Osteocyte (in vitro differentiated cells): ENCODE measurements around the gene BPIFB1. TPM values are rescaled to one million over a fixed set of nuclear protein-coding genes. Genes with fewer than 3 reads are reported as not detected.

Source experiments
- DNase-seq: peaks from one replicate; pipeline ENCODE4 v3.0.0; 2021; ENCODE audit warnings: mixed read lengths; ENCODE audit not compliant: unreplicated experiment; ENCODE audit errors: extremely low spot score
- H3K27ac Mint-ChIP-seq: one replicate; pipeline ENCODE4 v1.8.0; 2021; ENCODE audit warnings: mild to moderate bottlenecking, mixed read lengths; ENCODE audit not compliant: unreplicated experiment
- H3K27me3 Mint-ChIP-seq: one replicate; pipeline ENCODE4 v1.8.0; 2021; ENCODE audit warnings: mixed read lengths; ENCODE audit not compliant: unreplicated experiment
- H3K36me3 Mint-ChIP-seq: one replicate; pipeline ENCODE4 v1.8.0; 2021; ENCODE audit warnings: mixed read lengths; ENCODE audit not compliant: unreplicated experiment
- H3K4me1 Mint-ChIP-seq: one replicate; pipeline ENCODE4 v1.8.0; 2021; ENCODE audit warnings: mixed read lengths; ENCODE audit not compliant: unreplicated experiment
- H3K4me3 Mint-ChIP-seq: one replicate; pipeline ENCODE4 v1.8.0; 2021; ENCODE audit warnings: mild to moderate bottlenecking, moderate library complexity, mixed read lengths; ENCODE audit not compliant: unreplicated experiment
- H3K9me3 Mint-ChIP-seq: one replicate; pipeline ENCODE4 v1.8.0; 2021; ENCODE audit warnings: mixed read lengths; ENCODE audit not compliant: unreplicated experiment
- total RNA-seq: library from RNA; stranded (reverse); gene quantifications from 2 replicates; pipeline ENCODE4 v1.2.1, GENCODE V29; 2021
- TF ChIP-seq, protein P1 (sequence below): fragments of 200-600 bp; sonication (generic); IDR thresholded peaks from 2 replicates; pipeline ENCODE4 v1.5.0; 2021; ENCODE audit warnings: antibody characterized with exemption, mild to moderate bottlenecking, moderate library complexity

BPIFB1 gene
- total RNA-seq, 1 donor from 2014 or later = not detected

DNA sequence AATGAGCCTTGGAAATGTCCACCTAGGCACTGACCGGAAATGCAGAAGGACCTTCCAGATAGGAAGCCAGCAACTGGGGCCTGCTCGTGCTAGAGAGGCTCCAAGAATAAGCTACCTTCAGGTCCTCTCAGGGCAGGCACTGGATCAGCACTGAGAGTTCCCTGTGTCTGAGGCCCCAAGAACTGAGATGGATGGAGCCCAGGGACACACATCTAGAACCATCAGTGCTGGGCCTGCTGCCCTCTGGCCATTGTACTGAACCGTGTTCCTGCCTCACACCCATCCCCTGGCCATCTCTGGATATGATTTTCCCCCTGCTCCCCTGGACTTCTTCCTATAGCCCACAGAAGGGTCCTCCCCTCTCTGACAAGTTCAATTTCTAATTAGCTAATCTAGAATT, 36.9 kb upstream of the BPIFB1 start:
- Mint-ChIP-seq H3K27ac (no peak overlapping the region), H3K36me3 (no peaks in the 10 kb centered on the region), H3K27me3 (peaks cover 28% of the 10 kb centered on the region), H3K4me3 (no peak overlapping the region), H3K4me1 (no peaks in the 10 kb centered on the region), H3K9me3 (no peaks in the 10 kb centered on the region)
- TF ChIP-seq, protein P1, sequence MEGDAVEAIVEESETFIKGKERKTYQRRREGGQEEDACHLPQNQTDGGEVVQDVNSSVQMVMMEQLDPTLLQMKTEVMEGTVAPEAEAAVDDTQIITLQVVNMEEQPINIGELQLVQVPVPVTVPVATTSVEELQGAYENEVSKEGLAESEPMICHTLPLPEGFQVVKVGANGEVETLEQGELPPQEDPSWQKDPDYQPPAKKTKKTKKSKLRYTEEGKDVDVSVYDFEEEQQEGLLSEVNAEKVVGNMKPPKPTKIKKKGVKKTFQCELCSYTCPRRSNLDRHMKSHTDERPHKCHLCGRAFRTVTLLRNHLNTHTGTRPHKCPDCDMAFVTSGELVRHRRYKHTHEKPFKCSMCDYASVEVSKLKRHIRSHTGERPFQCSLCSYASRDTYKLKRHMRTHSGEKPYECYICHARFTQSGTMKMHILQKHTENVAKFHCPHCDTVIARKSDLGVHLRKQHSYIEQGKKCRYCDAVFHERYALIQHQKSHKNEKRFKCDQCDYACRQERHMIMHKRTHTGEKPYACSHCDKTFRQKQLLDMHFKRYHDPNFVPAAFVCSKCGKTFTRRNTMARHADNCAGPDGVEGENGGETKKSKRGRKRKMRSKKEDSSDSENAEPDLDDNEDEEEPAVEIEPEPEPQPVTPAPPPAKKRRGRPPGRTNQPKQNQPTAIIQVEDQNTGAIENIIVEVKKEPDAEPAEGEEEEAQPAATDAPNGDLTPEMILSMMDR = no peak
- DNase-seq = no peak

GRCh38 chr20:33249456-33249855, 33.6 kb upstream of the BPIFB1 start:
- Mint-ChIP-seq H3K36me3 (no peaks in the 10 kb centered on the region), H3K27me3 (peaks cover 21% of the 10 kb centered on the region), H3K9me3 (no peaks in the 10 kb centered on the region), H3K4me1 (no peaks in the 10 kb centered on the region), H3K4me3 (no peak overlapping the region), H3K27ac (no peak overlapping the region)
- no peak for DNase-seq
- TF ChIP-seq, protein P1 = no peak

DNA sequence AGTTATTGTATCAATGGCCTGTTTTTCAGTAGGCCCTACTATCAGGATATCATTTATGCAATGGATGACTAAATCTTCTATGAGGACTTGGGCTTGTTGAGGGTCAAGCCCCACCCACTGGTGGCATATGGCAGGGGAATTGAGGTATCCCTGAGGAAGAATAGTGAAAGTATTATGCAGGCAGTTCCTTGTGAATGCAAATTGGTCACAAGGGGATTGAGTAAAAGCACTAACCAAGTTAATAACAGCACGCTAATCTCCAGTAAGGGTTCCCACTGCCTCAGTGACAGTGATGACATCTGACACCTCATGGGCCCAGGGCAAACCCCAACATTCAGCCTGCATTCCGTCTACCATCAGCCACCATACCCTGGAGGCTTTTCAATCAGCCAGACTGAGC, 32.3 kb upstream of the BPIFB1 start:
- no peak overlapping the region for H3K4me3 Mint-ChIP-seq
- H3K4me1 Mint-ChIP-seq = no peaks in the 10 kb centered on the region
- H3K27ac Mint-ChIP-seq = no peak overlapping the region
- TF ChIP-seq, protein P1 = no peak
- peaks cover 23% of the 10 kb centered on the region for H3K27me3 Mint-ChIP-seq
- H3K36me3 Mint-ChIP-seq = no peaks in the 10 kb centered on the region
- no peaks in the 10 kb centered on the region for H3K9me3 Mint-ChIP-seq
- DNase-seq = no peak

GRCh38 chr20:33251496-33251895, 31.5 kb upstream of the BPIFB1 start:
- TF ChIP-seq, protein P1 = no peak
- no peak overlapping the region for H3K27ac Mint-ChIP-seq

DNA sequence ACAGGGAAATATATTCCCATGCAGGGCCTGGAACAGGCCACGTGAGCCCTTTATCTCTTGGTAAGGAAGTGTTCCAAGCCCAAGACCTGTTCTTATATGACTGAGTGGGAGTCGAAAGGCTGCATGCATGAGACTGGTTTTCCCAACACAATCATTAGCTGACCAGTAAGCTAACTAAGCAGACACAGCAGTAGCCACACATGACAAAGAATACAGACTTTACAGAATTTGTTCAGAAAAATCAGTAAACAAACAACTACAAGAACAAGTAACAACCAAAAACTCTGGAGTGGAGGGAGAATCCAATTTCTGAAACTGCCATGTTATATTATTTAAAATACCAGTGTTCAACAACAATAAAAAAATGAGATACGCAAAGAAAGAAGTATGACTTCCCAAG, 30.6 kb upstream of the BPIFB1 start:
- DNase-seq = no peak
- Mint-ChIP-seq H3K4me3 (no peak overlapping the region), H3K27ac (no peak overlapping the region), H3K36me3 (no peaks in the 10 kb centered on the region), H3K27me3 (peaks cover 28% of the 10 kb centered on the region), H3K9me3 (no peaks in the 10 kb centered on the region), H3K4me1 (no peaks in the 10 kb centered on the region)
- TF ChIP-seq, protein P1 = no peak

More at GRCh38 chr20:33251496-33251895, 31.5 kb upstream of the BPIFB1 start:
- no peak for DNase-seq
- H3K27me3 Mint-ChIP-seq = peaks cover 24% of the 10 kb centered on the region
- H3K36me3 Mint-ChIP-seq = no peaks in the 10 kb centered on the region
- H3K4me1 Mint-ChIP-seq = no peaks in the 10 kb centered on the region
- H3K9me3 Mint-ChIP-seq = no peaks in the 10 kb centered on the region
- H3K4me3 Mint-ChIP-seq = no peak overlapping the region
